NCI-H2196 treated with DMSO at 0.1 percent for 48 hours (cell line): ENCODE measurements around the gene APBB3.

Experiments used
- DNase-seq: peaks from one replicate; lab custom pipeline; 2025; ENCODE audit not compliant: unreplicated experiment; lab: John Stamatoyannopoulos, UW

APBB3 gene

DNA sequence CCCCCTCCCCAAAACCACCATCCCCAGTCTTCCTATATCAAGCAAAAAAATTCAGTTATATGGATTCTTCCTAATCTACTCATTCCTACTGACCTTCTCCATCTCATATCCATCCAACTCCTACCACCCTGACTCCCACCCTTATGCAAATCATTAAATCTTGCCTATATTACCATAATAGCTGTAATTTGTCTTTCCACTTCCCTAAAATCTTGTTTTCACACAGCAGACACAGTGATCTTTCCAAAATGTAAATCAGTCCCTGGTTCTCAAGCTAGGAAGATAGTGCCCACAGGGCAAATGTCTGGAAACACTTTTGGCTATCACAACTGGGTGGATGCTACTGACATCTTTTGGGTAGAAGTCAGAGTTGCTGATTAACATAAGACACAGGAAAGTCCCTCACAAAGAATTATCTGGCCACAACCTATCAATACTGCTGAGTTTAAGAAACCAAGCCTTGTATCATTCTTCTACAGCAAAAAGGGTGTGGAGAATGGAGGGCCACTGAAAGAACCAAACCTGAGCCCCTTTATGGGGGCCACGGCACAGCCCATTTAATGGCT lies 8.6 kb downstream of the APBB3 start:
- no peak for DNase-seq

DNA sequence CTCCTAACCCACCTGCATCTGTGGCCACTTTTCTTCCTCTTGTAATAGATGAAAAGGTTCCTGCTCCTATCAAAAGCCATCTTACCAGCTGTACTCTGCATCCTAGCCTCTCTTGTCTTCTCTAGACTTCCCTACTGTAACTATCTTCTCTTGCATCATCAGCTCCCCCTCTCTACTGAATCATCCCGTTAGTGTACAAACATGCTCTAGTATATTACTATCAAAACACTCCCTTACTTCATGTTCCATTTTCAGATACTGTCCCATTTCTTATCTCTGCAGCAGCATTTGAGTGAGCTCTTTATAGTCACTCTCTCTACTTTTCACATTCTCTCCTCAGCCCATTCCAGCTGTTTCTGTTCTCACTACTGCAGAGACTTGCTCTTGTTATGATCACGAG lies 9.9 kb downstream of the APBB3 start:
- no peak for DNase-seq

DNA sequence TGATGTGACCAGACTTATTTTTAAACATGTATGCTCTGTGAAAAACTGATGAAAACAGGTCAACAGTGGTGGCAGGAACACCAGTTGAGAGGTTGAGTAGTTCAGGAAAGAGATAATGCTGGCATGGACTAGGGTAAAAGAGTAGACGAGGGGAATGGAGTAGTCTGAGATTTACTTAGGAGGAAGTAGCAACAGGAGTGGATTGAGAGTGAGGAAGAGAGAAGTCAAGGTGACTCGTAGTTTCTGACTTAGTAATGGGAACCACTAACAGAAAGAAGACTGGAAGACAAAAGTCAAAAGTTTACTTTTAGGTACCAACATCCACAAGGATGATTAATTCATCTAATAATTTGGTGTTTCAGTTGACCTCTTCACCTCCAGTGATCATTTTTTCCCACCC lies 10.7 kb downstream of the APBB3 start:
- DNase-seq = no peak

DNA sequence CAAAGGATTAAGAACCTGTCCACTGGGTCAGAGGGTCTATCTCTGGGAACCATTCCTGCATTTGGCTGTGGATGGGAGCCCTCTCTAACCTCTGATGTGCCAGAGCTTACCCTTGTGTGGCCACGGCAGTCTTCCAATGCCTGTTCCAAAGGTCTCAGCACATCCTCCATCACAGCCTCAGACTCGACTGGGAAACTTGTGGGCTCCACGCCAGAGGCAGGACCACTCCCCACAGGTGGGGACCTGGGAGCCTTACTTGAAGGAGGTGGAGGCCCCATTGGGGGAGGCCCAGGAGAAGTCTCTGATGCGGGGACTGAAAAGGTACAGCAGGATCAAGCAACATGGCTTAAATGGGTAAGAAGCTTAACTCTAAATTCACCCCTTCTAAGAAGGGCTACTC lies 12.5 kb downstream of the APBB3 start:
- DNase-seq = no peak

DNA sequence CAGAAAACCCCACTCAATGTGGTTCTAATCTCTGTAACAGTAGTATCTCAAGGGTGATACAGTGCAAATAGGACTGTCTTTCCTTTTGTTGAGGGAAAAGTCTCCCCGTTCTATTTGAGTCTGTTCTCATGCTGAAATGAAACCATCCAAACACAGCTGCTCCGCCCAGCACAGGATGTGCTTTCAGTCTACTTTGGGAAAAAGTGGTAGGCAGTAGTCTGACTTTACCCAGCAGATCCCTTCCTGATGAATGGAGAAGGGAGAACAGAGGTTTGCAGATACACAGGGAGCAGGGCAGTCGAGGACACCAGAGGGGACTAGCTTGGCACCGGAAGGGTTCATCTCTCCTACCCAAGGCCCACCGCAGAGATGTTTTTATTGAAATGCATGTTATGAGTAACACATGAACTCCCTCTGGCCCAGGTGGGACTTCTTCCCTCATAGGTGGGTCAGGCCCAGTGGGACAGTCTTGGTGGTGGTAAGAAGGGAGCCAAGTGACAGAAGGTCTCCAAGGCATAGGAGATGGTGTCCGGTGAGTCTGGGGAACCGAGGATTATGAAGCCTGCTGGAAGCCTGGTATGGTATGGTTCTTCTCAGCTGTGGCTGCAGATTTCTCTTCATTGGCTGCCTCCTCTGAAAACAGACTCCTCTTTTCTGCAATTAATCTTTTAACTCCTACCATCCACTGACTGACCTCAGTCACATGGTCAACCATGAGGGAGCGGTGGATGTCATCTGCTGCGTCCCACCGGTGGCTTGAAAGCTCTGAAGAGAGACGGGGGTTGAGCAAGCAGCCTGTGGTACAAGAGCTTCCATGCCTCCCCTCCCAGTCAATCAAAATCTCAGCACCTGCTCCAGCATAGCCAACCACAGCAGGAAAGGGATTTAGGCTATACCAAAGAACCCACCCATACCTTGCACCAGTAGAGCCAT lies 14.0 kb downstream of the APBB3 start:
- no peak for DNase-seq

DNA sequence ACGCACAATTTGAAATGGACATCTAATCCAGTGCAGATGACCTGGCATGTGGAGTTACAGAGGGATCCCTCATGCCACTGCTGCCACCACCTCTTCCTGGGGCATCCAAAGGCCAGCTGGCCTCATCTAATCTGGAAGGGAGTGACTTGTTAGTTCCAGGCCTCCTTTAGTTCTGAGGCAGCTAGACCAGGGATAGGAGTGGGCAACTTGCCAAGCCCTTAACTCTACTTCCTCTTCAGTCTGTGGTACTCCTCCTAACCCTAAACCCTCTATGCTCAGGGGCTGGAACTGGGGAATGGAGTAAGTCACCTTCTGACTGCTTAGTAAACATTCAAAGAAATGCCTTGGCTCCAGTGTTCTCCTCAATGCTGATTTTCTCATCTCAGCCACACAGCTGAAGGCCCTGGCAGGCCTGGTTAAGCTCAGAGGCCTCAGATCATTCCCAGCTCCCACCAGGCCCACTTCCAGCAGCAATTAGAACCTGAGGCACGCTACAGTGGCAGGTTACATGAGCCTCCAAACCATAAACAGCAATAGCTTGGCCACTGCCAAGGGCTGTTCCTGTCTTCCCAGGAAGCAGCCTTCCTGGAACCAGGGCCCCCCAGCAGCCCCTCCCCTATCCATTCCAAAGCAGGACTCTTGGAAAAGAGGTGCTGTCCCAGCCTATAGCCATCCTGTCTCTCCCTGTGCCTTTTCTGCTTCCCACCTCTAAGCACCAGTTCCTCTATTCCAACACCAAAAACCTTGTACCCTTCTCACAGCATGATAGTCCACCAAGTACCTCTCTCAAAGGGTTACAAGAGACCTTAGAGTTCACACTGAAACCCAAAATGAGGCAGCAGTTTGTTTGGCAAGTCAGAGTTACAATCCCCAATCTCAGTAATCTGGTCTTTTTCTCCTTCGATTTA lies 14.9 kb downstream of the APBB3 start:
- peak; percentile 27 for DNase-seq

DNA sequence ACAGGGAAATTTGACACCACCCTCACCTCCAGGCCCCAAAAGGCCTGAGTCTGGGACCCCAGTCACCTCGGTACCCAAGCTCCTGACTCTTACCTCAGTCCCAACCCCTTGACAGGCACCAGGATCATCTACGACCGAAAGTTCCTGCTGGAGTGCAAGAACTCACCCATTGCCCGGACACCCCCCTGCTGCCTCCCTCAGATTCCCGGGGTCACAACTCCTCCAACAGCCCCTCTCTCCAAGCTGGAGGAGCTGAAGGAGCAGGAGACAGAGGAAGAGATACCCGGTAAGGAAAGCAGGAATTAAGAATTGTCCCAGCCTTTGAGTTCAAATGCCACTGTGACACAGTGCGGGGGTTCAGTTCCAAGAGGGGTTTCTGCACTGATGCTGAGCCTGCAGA lies 15.6 kb downstream of the APBB3 start:
- no peak for DNase-seq

DNA sequence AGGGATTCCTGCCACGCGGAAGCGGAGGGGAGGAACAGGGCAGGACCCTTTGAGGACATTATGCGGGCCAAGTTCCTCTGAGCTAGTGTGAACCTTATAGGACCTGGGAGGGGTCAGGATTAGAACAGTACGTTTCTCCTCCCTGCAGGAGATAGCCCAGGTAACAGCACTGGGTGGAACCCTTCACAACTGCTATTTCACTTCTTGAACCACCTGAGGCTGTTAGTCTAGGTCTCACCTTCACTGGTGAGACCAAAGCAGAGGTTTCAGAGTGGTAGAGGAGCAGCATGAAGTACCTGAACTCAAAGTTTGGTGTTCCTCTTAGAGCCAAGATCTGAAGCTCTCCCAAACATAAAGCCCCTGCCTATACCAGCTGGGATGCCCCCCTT lies 16.1 kb downstream of the APBB3 start:
- DNase-seq = no peak

DNA sequence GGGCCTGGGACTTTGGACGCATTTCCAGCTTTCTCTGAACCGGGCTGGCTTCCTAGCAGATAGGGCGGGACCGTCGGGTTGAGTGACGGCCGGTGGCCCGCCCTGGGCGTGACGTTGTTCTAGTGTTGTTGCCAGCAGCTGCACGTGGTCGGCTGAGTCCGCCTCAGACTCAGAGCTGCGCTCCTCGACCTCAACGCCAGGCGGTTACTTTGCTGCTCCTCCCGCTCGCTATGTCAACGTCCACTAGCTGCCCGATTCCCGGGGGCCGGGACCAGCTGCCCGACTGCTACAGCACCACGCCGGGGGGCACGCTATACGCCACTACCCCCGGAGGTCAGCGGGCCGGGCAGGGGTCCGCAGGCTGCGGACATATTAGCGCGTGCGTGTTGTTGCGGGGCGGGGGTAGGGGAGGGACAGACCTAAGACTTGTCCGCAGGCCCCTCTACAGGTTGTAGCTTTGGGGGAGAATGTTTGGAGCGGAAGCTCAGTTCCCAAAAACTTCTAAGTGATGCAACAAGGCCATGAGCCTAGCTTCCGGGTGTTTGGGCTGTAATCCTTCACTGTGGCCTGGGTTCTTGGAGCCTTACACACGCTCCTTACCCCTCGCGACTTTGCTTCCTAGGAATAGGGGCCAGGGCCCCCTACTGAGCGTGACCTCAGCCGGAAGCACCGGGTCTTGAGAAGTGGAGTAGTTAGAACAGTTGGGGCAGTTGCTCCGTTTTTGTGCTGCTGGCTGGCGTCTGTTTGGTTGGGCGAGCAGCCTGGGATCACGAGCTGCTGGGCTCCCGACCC lies 16.7 kb downstream of the APBB3 start, which contains the start of gene EIF4EBP3:
Gene EIF4EBP3 (plus strand): TSS at position 155 of the 792 bp plus-strand sequence. CDS start 76 bp downstream, at position 231.
- peak; percentile 92 for DNase-seq

DNA sequence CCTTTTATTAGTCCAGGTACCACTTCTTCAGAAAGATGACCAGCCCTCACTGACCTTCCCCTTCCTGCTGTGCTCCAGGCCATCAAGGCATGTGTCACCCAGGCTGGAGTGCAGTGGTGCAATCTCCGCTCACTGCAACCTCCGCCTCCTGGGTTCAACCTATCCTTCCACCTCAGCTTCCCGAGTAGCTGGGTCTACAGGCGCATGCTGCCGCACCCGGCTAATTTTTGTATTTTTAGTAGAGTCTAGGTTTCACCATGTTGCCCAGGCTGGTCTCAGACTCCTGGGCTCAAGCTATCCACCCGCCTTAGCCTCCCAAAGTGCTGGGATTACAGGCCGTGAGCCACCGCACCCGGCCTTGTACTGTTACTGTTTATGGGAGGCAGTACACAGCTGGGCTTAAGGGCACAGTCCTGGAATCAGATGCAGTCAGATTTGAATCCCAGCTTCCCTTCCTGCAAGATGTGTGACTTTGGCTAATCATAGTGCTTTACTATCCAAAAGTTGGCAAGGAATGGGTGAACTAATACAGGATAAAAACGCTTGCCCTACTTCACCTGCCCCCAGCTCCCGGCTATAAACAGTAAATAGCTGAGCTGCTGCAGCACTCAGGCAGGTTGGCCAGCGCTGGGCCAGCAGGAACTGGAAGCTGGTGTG lies 17.4 kb downstream of the APBB3 start:
- DNase-seq = no peak

DNA sequence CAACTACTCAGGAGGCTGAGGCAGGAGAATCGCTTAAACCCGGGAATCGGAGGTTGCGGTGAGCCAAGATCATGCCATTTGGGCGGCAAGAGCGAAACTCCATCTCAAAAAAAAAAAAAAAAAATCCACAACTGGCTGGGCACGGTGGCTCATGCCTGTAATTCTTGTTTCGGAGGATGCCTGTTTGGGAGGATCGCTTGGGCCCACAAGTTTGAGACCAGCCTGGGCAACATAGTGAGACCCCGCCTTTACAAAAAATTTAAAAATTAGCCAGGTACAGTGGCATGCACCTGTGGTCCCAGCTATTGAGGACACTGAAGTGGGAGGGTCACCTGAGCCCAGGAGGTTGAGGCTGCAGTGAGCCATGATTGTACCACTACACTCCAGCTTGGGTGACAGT lies 18.8 kb downstream of the APBB3 start:
- no peak for DNase-seq

DNA sequence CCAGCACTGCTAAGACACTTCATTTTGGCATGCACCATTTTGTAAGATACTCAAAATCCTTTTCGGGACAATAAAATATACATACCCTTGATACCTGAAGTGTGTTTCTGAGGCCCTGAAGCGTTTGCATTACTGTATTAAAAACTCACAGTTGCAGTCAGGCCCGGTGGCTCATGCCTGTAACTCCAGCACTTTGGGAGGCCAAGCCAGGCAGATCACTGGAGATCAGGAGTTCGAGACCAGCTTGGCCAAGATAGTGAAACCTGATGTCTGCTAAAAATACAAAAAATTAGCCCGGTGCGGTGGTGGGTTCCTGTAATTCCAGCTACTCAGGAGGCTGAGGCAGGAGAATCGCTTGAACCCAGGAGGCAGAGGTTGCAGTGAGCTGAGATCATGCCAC lies 19.4 kb downstream of the APBB3 start:
- no peak for DNase-seq

DNA sequence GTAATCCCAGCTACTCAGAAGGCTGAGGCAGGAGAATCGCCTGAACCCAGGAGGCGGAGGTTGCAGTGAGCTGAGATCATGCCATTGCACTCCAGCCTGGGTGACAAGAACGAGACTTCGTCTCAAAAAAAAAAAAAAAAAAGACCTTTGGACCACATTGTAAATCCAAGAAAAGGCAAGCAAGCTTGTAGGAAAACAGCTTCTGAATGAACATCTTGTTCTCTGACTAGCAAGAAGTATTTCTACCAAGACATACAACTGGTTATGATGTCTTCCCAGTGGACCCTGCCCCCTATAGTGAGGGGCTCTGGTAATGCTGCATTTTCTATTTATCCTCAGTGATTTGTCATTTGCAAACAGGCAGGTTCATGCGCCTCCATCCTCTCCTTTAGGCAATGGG lies 21.4 kb downstream of the APBB3 start:
- no peak for DNase-seq

DNA sequence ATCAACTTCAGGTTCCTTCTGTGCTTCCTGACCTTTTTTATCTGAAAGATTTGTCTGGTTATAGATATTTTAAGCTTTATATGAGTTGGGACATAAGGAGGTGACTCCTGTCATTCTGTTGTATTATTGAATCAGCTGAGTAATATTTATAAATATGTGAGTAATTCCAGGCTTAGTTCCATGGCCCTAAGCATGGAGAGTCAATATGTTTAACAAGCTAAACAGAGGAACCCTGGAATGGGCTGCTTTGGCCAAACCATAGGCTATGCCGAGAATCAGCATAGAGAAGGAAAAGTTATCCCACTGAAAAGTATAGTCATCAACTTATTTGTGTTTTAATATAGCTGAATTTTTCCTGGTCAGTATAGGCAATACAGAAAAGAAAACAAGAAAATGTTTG lies 24.2 kb downstream of the APBB3 start:
- DNase-seq = no peak

DNA sequence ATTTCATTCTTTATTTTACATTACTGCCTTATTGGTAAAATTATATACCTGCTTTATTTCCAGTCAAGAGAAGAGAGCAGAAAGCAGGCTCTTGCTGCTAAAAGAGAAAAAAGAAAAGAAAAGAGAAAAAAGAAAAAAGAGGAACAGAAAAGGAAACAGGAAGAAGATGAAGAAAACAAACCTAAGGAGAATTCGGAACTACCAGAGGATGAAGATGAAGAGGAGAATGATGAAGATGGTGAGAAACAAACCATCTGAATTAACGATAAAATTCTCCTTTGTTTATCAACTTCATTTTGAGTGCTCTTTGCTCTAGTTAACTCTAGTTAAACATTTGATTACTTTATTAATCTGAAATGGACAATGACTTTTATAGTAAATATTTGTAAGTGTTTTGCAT lies 40.4 kb downstream of the APBB3 start:
- no peak for DNase-seq

DNA sequence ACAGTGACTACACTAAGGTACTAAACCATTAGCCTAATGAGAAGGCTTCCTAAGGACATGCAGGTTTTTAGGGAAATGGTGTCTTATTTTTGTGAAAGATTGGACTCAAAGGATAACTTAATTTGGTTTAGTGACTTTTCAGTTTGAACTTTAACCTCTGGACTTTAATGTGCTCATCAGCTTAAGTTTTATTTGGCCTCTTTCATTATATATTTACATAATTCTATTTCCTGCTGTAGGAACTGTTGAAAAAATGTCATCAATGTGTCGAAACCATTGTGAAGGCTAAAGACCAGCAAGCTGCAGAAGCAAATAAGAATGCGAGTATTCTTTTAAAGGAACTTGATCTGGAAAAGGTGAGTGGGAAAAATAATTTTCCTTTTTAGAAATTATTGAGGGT lies 51.3 kb downstream of the APBB3 start:
- DNase-seq = no peak

DNA sequence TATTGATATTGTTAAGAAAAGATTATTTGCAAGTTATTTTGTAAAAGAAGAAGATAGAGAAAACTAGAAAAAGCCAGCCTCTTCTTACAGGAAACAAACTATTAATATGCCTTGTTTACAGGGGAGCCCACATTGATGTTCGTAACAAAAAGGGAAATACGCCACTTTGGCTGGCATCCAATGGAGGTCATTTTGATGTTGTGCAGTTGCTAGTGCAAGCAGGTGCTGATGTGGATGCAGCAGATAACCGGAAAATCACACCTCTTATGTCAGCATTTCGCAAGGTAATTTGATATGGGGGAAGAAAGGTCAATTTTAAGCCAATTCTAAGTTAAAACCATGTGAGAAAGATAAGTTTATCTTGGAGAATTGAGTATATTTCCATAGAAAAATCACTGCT lies 54.5 kb downstream of the APBB3 start:
- DNase-seq = no peak
